Tibial nerve (tissue), 4 donors: ENCODE data around the gene SLC25A22.

ENCODE experiments used
- CTCF ChIP-seq, 5 experiments: fragments of 200-600 bp in 3 of 5; fragments of 450-650 bp in 2 of 5; sonication (generic) in 3 of 5; IDR thresholded peaks; one replicate each; pipeline ENCODE4 v1.5.1; 2016 to 2019; ENCODE audit warnings: antibody characterized with exemption in 5 of 5, mild to moderate bottlenecking in 3 of 5, moderate library complexity in 2 of 5
- EP300 ChIP-seq, 2 donors: sonication (generic); formaldehyde crosslinking; IDR thresholded peaks; one replicate each; pipeline ENCODE4 v1.6.1; 2017; ENCODE audit warnings: antibody characterized with exemption in 2 of 2, mild to moderate bottlenecking in 1 of 2

DNA sequence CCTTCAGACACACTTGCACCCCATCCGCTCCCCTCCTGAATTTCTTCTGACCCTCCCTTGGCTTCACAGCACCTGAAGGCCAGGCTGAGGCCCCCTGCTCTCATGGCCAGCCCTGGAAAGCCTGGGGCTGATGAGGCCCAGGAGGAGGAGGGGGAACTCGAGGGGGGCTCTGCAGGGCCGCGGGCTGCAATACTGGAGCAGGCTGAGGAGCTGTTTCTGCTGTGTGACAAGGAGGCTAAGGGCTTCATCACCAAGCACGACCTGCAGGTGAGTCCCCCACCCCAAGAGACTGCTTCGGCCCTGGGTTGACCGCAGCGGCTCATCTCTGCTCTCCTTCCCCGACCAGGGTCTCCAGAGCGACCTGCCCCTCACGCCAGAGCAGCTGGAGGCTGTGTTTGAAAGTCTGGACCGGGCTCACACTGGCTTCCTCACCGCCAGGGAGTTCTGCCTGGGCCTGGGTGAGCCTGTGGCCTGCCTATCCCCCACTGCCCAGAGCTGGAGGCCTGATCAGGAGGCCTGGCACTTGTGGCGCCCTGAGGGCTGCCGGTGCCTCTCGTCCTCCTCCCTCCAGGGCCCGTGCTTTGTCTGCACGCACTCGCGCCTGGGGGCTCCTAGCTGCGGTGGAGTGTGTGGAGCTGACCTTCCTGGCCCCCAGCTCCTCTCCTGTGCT is 30.6 kb upstream of the SLC25A22 start:
- no peak for TF ChIP-seq CTCF (IDR thresholded peaks at IDR 0.05)
- no peak for TF ChIP-seq EP300 (IDR thresholded peaks at IDR 0.05)
